Left colon (tissue), 2 donors: ENCODE measurements around the gene MPPED1. TPM values are rescaled to one million over a fixed set of nuclear protein-coding genes. Genes with fewer than 3 reads are reported as not detected.

ENCODE experiments used
- ATAC-seq: fragments of 200-7000 bp; cut with Tn5 transposase; one replicate; pipeline ENCODE4 v1.9.1; 2020; ENCODE audit warnings: mild to moderate bottlenecking, moderate library complexity
- DNase-seq, 2 donors: peaks; one replicate each; pipeline ENCODE4 v3.0.0-alpha.2; 2020
- intact Hi-C, 2 donors: fragments of 100-400 bp; cut with DNase I in 1 of 2; cut with micrococcal nuclease in 1 of 2; formaldehyde crosslinking; loops; one replicate each; pipeline versions ENCODE4 v1.11.2 to v1.14.0; 2022; cut with DNase I, micrococcal nuclease
- total RNA-seq, 2 donors: library from RNA; stranded (reverse); fragmentation: NEBNext Ultra II Directional; extraction: Animal tissue kit (Norgen Biotek cat#: 25700); gene quantifications; one replicate each; pipeline ENCODE4 v1.2.1, GENCODE V29; 2021
- donor health status: DM: no; HTN: no; CAD: no.
- donor health status: DM: yes; HTN: yes; CAD: no.

MPPED1 gene
- total RNA-seq, 2 donors from 2014 or later: not detected

- intact Hi-C loops: no loop called here
- DNase-seq: no peak
- no peak for ATAC-seq
Observed at GRCh38 chr22:43404673-43405385, 7.0 kb upstream of the MPPED1 start.

GRCh38 chr22:43406186-43406790 is 5.5 kb upstream of the MPPED1 start:
- DNase-seq (no peak), ATAC-seq (no peak)
- intact Hi-C loops: no loop called here

- ATAC-seq (no peak), DNase-seq (no peak)
- intact Hi-C loops: no loop called here
Observed at GRCh38 chr22:43407591-43407990, 4.2 kb upstream of the MPPED1 start.

DNA sequence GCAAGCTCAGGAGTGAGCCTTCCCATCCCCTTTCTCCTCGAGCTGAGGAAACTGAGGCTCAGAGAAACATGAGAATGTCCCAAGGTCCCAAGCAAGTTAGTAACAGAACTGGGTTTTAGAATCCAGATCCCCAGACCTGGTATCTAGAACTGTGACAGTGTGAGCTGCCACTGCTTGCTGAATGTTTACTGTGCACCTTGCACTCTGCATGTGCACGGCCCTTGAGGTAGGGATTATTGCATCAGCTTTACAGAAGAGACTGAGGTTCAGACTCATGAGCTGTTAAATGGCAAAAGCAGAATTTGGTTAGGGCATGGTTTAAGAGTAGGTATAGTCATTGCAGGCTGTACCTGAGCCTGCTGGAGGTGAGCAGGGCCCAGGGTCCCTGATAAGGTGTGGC is 3.8 kb upstream of the MPPED1 start:
- intact Hi-C loops: no loop called here

DNA sequence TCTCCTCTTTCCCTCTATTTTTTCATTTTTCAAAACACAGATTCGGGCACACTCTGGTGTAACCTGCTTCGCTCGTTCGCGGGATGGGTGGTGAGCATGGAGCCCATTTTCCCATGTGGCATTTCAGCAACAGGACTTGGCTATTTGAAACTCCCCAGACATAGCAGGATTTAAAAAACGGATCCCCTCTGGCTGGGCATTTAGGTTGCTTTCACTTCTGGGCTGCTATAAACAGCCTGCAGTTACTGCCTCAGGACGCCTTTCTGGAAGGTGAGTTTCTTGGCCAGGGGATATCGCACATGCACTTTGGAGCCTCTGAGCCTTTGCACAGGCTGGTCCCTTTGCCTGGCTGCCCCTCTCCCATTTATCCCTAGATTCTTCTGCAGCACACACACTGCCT is 2.8 kb upstream of the MPPED1 start:
- DNase-seq: no peak
- intact Hi-C loops: no loop called here
- no peak for ATAC-seq

More for the DNA sequence above, 3.8 kb upstream of the MPPED1 start:
- ATAC-seq: no peak
- DNase-seq: no peak

- ATAC-seq: no peak
Observed at GRCh38 chr22:43409800-43410199, 2.0 kb upstream of the MPPED1 start.

DNA sequence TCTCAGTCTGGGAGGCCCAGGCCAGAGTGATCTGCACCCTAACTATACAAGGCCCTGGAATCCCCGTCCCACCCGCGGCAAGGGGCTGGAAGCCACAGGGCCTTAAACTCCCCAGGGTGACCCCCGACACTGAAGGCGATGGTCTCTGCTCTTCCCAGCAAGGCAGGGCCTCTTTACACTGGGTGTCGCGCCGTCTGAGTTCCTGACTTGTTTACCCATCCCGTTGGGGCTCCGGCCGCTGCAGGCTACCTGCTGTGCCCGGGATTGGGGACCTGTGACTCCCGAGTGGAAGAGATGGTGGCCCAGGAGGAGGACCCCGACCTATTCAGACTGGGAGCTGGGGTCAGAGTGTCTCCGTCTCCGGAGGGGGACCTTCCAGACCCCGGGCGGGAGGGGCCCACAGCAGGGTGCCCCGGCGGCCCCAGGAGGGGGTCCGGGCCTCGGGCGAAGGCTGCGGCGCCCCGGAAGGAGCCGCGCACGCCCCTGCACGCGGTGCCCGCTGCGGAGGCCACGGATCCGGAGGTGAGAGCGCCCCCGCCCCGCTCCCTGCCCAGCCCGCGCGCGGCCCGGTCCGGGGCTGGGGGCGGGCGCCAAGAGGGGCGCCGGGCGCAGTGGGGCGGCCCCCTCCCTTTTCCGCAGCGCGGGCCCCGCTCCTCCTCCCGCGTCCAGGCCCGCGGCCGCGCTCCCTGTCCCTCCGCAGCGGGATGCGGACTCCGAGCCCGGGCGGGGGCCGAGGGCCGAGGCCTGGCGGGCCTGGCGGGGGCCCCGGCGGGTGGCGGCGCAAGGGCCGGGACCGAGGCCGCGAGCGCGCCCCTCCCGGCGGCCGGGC is 560 bp upstream of the MPPED1 start:
- intact Hi-C loops: no loop called here
- no peak for DNase-seq

More at GRCh38 chr22:43409800-43410199, 2.0 kb upstream of the MPPED1 start:
- intact Hi-C loops: no loop called here
- DNase-seq: no peak

GRCh38 chr22:43412808-43413795 is 1.3 kb downstream of the MPPED1 start:
- ATAC-seq: no peak
- intact Hi-C loops: no loop called here

More for the DNA sequence above, 560 bp upstream of the MPPED1 start:
- no peak for ATAC-seq

GRCh38 chr22:43413826-43414225 is 2.0 kb downstream of the MPPED1 start:
- ATAC-seq (no peak), DNase-seq (no peak)
- intact Hi-C loops: no loop called here

More at GRCh38 chr22:43412808-43413795, 1.3 kb downstream of the MPPED1 start:
- DNase-seq: no peak

DNA sequence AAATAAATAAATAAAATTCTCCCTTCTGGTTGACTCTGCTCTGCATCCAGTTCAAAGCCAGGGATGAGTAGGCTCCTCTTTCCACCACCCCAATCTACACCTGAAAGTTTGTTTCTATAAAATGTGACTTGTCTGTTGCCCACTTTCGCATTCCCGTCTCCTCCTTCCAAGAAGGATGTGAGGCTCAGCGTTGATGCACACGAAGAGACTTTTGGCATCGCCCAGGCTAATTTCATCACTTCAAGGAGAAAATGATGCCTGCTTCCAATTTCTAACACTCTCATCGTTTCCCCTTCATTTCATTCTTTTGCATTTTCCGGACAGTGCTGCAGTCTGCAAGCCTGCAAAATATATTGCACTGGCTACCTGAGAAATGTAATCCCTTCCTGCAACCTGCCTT is 3.9 kb downstream of the MPPED1 start:
- ATAC-seq (no peak), DNase-seq (no peak)
- intact Hi-C loops: no loop called here

DNA sequence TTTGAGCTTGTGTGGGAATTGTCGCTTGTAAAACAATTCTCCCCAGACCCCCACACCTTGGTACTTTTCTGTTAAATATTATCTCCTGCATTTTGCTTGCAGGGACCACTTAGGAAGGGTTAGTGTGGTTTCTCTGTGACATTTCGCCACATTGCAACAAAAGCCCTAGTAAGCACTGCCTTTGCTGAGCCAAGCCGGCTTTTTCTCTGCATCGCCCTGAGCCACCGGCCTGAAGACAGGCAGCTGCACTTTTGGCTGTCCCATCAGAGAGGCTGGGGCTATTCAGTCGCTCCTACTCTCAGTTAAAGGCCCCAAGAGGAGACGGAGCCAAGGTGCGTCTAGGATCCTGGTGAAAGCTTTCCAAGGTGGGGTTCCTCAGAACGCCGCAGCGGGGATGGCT is 5.7 kb downstream of the MPPED1 start:
- intact Hi-C loops: no loop called here
- DNase-seq: no peak

DNA sequence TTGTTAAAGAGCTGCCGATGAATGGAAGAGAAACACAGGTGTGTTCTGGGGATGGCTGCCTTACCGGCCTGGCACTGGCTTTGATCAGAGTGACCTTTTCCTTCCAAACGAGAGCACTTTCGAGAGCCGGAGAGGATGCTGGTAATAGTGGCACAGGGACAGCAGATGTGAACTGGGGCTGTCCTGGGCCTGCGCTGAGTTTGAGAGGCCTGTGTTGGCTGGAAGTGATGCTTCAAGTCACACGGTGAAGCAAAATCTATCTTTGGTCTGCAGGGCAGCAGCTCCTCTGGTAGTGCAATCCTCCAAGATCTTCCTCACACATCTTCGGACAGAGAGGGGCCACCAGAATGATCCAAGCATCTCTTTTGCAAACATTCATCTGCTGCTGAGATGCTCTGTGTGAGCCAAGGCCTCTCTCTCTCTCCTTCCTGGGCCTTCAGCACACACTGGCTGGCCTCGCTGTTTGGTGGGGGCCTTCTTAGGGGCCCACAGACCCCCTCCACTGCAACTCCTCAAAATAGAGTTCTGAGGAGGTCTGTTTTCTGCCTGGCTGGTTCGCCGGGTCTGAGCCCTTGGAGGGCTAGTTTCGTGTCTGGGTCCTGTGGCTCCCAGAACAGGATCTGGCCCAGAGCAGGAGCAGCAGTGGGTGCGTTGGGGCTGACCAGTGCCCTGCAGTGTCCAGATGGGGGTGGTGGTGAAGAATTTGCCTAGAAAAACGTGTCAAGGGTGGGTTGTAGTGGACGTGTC is 6.4 kb downstream of the MPPED1 start:
- ATAC-seq (no peak), DNase-seq (no peak)
- intact Hi-C loops: no loop called here

More for the DNA sequence above, 5.7 kb downstream of the MPPED1 start:
- no peak for ATAC-seq

- intact Hi-C loops: no loop called here
- ATAC-seq (no peak), DNase-seq (no peak)
Observed at GRCh38 chr22:43419371-43420080, 7.7 kb downstream of the MPPED1 start.

DNA sequence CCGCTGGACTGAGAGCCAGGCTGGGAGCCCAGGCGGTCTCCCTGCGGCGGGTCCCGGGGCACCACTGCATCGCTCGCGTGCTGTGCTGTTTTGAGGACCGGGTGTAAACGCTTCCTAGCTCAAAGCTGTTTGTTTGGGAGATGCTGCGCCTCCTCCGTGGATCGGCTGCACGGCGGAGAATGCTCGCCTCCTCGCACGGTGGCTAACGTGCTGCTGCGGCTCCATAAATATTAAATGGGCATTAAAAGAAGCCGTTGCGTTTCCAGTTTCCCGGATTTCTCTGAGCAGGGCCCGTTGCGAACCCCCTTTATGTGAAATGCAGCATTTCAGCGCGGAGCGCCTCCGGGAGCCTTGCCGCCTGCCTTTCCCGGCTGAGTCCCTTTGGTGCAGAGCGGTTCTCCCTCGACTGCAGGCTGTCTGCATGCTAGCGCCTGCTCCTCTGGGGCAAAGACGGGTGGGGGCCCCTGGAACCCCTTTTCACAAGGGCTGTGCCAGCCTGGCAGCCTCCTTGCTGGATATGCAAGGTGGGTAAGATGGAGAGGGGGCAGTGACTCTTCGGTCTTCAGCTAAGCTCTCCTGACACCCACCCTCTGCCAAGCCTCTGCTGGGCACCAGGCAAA is 9.3 kb downstream of the MPPED1 start:
- DNase-seq (no peak), ATAC-seq (no peak)
- intact Hi-C loops: no loop called here

GRCh38 chr22:43421914-43422615 is 10.3 kb downstream of the MPPED1 start:
- intact Hi-C loops: no loop called here
- DNase-seq: no peak
- no peak for ATAC-seq

- no peak for DNase-seq
Observed at GRCh38 chr22:43423046-43423445, 11.2 kb downstream of the MPPED1 start.

More at GRCh38 chr22:43423046-43423445, 11.2 kb downstream of the MPPED1 start:
- ATAC-seq: no peak
- intact Hi-C loops: no loop called here
